Measurements from ENCODE around the gene HM13. TPM values are rescaled to one million over a fixed set of nuclear protein-coding genes. Genes with fewer than 3 reads are reported as not detected.

Gene HM13
- total RNA-seq, 2 donors from 2014 or later, result 107 to 179 TPM

- Histone ChIP-seq H3K27me3 (no peaks in the 10 kb centered on the region), H3K4me3 (no peak overlapping the region), H3K9me3 (no peaks in the 10 kb centered on the region), H3K4me1 (no peaks in the 10 kb centered on the region), H3K27ac (no peak overlapping the region), H3K9ac (ENCODE audit: low read depth in 2 of 2, low read length in 2 of 2) (no peak overlapping the region), H3K36me3 (peaks cover 17% of the 10 kb centered on the region)
- DNase-seq, result no peak
- intact Hi-C loops (cut with DNase I), result loop anchor here (10.0 kb wide), 1 partner anchor 161 kb away; the partner anchor contains the start of gene BCL2L1
- TF ChIP-seq, protein P1, sequence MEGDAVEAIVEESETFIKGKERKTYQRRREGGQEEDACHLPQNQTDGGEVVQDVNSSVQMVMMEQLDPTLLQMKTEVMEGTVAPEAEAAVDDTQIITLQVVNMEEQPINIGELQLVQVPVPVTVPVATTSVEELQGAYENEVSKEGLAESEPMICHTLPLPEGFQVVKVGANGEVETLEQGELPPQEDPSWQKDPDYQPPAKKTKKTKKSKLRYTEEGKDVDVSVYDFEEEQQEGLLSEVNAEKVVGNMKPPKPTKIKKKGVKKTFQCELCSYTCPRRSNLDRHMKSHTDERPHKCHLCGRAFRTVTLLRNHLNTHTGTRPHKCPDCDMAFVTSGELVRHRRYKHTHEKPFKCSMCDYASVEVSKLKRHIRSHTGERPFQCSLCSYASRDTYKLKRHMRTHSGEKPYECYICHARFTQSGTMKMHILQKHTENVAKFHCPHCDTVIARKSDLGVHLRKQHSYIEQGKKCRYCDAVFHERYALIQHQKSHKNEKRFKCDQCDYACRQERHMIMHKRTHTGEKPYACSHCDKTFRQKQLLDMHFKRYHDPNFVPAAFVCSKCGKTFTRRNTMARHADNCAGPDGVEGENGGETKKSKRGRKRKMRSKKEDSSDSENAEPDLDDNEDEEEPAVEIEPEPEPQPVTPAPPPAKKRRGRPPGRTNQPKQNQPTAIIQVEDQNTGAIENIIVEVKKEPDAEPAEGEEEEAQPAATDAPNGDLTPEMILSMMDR (IDR thresholded peaks at IDR 0.05), result no peak
Measured at GRCh38 chr20:31564284-31564683, 50.0 kb downstream of the HM13 start.

- peaks cover 17% of the 10 kb centered on the region for H3K36me3 ChIP-seq
- H3K27me3 ChIP-seq, result no peaks in the 10 kb centered on the region
- peak overlapping the region; percentile 9 for H3K4me3 ChIP-seq
- H3K9me3 ChIP-seq, result no peaks in the 10 kb centered on the region
- no peaks in the 10 kb centered on the region for H3K4me1 ChIP-seq
- intact Hi-C loops (cut with DNase I), result loop anchor here (10.0 kb wide), 1 partner anchor 159 kb away; the partner anchor contains the start of gene BCL2L1
- TF ChIP-seq, protein P1 (IDR thresholded peaks at IDR 0.05), result no peak
- DNase-seq, result no peak
- H3K27ac ChIP-seq, result peak overlapping the region; percentile 47
- peak overlapping the region; percentile 67 for H3K9ac ChIP-seq (ENCODE audit: low read depth in 2 of 2, low read length in 2 of 2)
Measured at GRCh38 chr20:31565699-31566318, 51.6 kb downstream of the HM13 start.

GRCh38 chr20:31566319-31566657 lies 52.0 kb downstream of the HM13 start:
- H3K27ac ChIP-seq, result peak overlapping the region; percentile 47
- no peaks in the 10 kb centered on the region for H3K27me3 ChIP-seq
- intact Hi-C loops (cut with DNase I), result loop anchor here (10.0 kb wide), 1 partner anchor 159 kb away; the partner anchor contains the start of gene BCL2L1
- peak overlapping the region; percentile 67 for H3K9ac ChIP-seq (ENCODE audit: low read depth in 2 of 2, low read length in 2 of 2)
- H3K36me3 ChIP-seq, result peaks cover 17% of the 10 kb centered on the region
- TF ChIP-seq, protein P1 (IDR thresholded peaks at IDR 0.05), result no peak
- no peak for DNase-seq
- peak overlapping the region; percentile 9 for H3K4me3 ChIP-seq
- no peaks in the 10 kb centered on the region for H3K9me3 ChIP-seq
- no peaks in the 10 kb centered on the region for H3K4me1 ChIP-seq

- Histone ChIP-seq H3K27ac (peak overlapping the region; percentile 47), H3K4me3 (peak overlapping the region; percentile 9), H3K9ac (ENCODE audit: low read depth in 2 of 2, low read length in 2 of 2) (peak overlapping the region; percentile 67), H3K27me3 (no peaks in the 10 kb centered on the region), H3K4me1 (no peaks in the 10 kb centered on the region), H3K9me3 (no peaks in the 10 kb centered on the region), H3K36me3 (peaks cover 13% of the 10 kb centered on the region)
- DNase-seq, result no peak
- TF ChIP-seq, protein P1 (IDR thresholded peaks at IDR 0.05), result no peak
- intact Hi-C loops (cut with DNase I), result loop anchor here (10.0 kb wide), 1 partner anchor 158 kb away; the partner anchor contains the start of gene BCL2L1
Measured at GRCh38 chr20:31566658-31567379, 52.6 kb downstream of the HM13 start.

DNA sequence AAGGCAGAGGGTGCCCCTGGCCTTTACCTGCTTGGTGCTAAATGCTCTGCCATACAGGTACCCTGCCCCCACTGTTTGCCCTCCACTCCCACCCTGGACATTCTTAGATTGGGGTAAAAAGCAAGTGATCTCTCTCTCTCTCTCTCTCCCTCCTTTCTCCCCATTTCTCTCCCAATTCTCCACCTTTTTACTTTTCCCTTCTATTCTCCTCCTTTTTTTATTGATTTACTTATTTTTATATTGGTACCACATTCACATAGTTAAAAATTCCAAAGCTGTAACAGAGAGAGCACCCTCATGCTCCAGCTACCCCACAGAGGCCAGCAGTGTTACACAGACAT lies 53.1 kb downstream of the HM13 start:
- Histone ChIP-seq H3K27ac (peak overlapping the region; percentile 47), H3K27me3 (no peaks in the 10 kb centered on the region), H3K9me3 (no peaks in the 10 kb centered on the region), H3K4me3 (no peak overlapping the region), H3K4me1 (peaks cover 5% of the 10 kb centered on the region), H3K36me3 (peaks cover 8% of the 10 kb centered on the region), H3K9ac (ENCODE audit: low read depth in 2 of 2, low read length in 2 of 2) (peak overlapping the region in 1 of 2 donors; percentile 67)
- TF ChIP-seq, protein P1 (IDR thresholded peaks at IDR 0.05), result no peak
- no peak for DNase-seq
- intact Hi-C loops (cut with DNase I), result loop anchor here (10.0 kb wide), 1 partner anchor 157 kb away; the partner anchor contains the start of gene BCL2L1

All from colonic mucosa (tissue), 4 donors.